Testis (tissue), 2 donors: Measurements from ENCODE around the gene SNTG2.

Source experiments
- CTCF ChIP-seq, 3 experiments: fragments of 450-650 bp in 2 of 3; fragments of 200-600 bp in 1 of 3; sonication (generic) in 1 of 3; IDR thresholded peaks; one replicate each; pipeline ENCODE4 v1.5.1; 2016 to 2019; ENCODE audit warnings: antibody characterized with exemption in 3 of 3, mild to moderate bottlenecking in 2 of 3, moderate library complexity in 1 of 3
- POLR2A ChIP-seq: fragments of 450-650 bp; IDR thresholded peaks from one replicate; pipeline ENCODE4 v1.6.1; 2017; ENCODE audit warnings: antibody characterized with exemption, mild to moderate bottlenecking, moderate library complexity

DNA sequence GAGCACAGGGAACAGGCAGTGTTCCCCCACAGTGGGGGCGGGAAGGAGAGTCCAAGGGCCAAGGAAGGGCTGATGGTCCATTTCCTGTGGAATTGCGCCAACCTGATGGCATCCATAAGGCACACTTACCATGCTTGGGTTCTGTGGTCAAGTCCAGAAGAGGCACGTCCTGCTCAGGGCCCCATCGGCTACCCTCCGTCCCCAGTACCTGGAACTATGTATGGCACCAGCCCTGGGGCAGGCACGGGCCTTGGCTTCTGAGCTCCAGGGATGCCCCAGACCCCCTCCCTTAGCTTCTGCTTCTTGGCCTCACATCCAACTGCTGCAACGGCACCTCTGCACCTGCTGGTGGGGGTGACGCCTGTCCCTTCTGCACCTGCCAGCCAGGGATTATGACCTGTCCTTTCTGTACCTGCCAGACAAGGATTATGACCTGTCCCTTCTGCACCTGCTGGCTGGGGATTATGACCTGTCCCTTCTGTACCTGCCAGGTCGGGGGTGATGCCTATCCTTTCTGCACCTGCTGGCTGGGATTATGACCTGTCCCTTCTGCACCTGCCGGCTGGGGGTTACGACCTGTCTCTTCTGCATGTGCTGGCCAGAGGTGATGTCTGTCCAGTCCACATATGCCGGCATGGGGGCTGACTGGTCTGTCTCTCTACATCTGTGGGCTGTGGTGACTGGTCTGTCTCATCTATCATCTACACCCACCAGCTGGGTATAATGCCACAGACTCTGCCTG lies 45.4 kb upstream of the SNTG2 start:
- TF ChIP-seq CTCF (IDR thresholded peaks at IDR 0.05), result no peak
- TF ChIP-seq POLR2A, result no peak
